Hepatocyte (in vitro differentiated cells): ENCODE measurements around the gene TSNAX.

Experiments used
- CTCF ChIP-seq: fragments of 200-600 bp; sonication (generic); IDR thresholded peaks from 2 replicates; pipeline ENCODE4 v1.5.1; 2016; ENCODE audit warnings: antibody characterized with exemption, mild to moderate bottlenecking; ENCODE audit not compliant: poor library complexity
- EZH2phosphoT487 ChIP-seq: fragments of 200-600 bp; sonication (generic); IDR thresholded peaks from one replicate; pipeline ENCODE4 v1.6.1; 2018; ENCODE audit warnings: antibody characterized with exemption, mild to moderate bottlenecking, low read depth, moderate library complexity; ENCODE audit not compliant: unreplicated experiment, severe bottlenecking

GRCh38 chr1:231592809-231593208, 64.3 kb downstream of the TSNAX start:
- TF ChIP-seq CTCF (no peak), EZH2phosphoT487 (no peak)
